ENCODE results near the gene FBLL1. TPM values are rescaled to one million over a fixed set of nuclear protein-coding genes. Genes with fewer than 3 reads are reported as not detected.

The FBLL1 gene
- total and polyA plus RNA-seq, 2 of the 4 experiments (the other 2 are of a cell fraction), result 0.18 to 0.29 TPM

DNA sequence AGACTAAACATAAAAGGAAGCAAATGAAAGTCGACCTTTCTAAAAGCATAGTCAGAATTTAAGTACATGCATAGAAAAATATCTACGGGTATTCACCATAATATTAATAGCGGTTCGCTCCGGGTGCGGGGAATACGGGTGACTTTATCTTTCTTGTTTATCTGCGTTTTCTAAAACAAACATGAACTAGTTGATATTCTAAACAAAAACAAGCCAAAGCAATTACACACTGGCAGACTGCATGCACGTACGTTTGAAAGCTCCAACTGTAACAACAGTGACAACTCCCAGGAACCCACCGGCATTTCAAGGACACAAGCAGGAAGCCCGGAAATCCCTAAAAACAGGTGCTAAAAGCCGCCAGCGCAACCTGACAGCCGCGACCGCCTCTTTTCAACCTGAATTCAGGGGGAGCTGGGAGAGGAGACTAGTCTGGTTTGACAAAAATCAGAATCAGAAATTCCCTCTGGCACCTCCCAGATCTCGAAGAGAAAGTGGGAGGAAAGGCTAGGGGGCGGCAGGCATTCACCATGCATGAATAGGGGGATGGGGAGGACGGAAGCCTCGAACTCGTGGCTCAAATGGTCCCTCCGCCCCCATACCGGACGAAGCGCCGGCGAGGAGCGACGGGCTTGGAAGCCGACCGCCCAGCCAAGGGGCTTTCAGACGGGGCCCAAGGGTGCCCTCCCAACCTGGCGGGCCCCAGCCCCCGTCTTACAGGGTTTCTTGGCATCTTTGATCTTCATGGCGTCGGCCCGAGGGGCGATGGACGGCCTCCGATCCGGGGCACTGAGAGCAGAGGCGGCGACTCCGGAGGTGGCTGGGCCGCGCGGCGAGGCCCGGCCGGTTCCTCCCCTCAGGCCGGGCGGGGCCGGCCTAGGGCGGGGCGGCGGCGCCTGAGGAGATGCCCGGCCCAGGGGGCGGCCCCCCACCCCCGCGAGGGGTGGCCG is 49.7 kb downstream of the FBLL1 start, which contains the start of gene PANK3:
TSS of gene PANK3 (minus strand) at position 831 of the 950 bp plus-strand sequence. CDS start at position 746, 85 bp downstream.
- peak within 1 kb of the TSS; percentile 82 for H3K9ac ChIP-seq (ENCODE audit: low read depth, low read length)
- peak within 1 kb of the TSS; percentile 92 for H3K14ac ChIP-seq (replicated peaks; ENCODE audit: low read depth, low read length)
- peak within 1 kb of the TSS; percentile 90 for H3K4ac ChIP-seq (ENCODE audit: low read depth, low read length)
- intact Hi-C loops (cut with micrococcal nuclease), result loop anchor here (1.0 to 10.0 kb wide), 2 partner anchors 310 to 1226 kb away; no protein-coding TSS in a partner anchor
- H3K56ac ChIP-seq (ENCODE audit: extremely low read depth, insufficient read depth, low read length), result peak within 1 kb of the TSS; percentile 88
- peak within 1 kb of the TSS; percentile 71 for H2BK120ac ChIP-seq (ENCODE audit: low read depth, low read length)
- CTCF ChIA-PET, result no interaction called here
- in situ Hi-C loops (cut with MboI; ENCODE audit: low sequenced_read_pairs), result no loop called here
- H3K4me1 ChIP-seq (ENCODE audit: control insufficient read depth, insufficient read depth, low read length), result no peaks in the 10 kb centered on the region
- H3K4me3 ChIP-seq (ENCODE audit: insufficient read depth, low read depth, low read length), result peak within 1 kb of the TSS; percentile 97
- no peaks in the 10 kb centered on the region for H3K27me3 ChIP-seq (ENCODE audit: control insufficient read depth, insufficient read depth, low read length)
- no peaks in the 10 kb centered on the region for H3K36me3 ChIP-seq (ENCODE audit: control insufficient read depth, insufficient read depth, low read length)
- DNase-seq (no peak), ATAC-seq (ENCODE audit: low read depth) (peak; percentile 88)
- peak within 1 kb of the TSS; percentile 91 for H2AFZ ChIP-seq (replicated peaks; ENCODE audit: low read length, poor library complexity)
- H3K9me3 ChIP-seq (ENCODE audit: control insufficient read depth, insufficient read depth, low read length), result no peaks in the 10 kb centered on the region
- H2BK15ac ChIP-seq (ENCODE audit: low read depth, low read length), result peak within 1 kb of the TSS; percentile 55; the same call in 1 of the 3 replicates
- H2BK20ac ChIP-seq (ENCODE audit: low read depth, low read length), result peak within 1 kb of the TSS; percentile 55; the same call in 1 of the 2 replicates
- dilution Hi-C loops (cut with HindIII; ENCODE audit: low sequenced_read_pairs, unreplicated experiment), result no loop called here
- BruUV-seq (replicated peaks), result no TSS peak
- peak within 1 kb of the TSS; percentile 93 for H2AK9ac ChIP-seq (replicated peaks; ENCODE audit: low read depth, low read length, poor library complexity)
- H3K9me1 ChIP-seq (ENCODE audit: insufficient read depth, low read length), result no peaks in the 10 kb centered on the region
- peak within 1 kb of the TSS; percentile 92 for H3K4me2 ChIP-seq (ENCODE audit: low read depth, low read length)
- H3K27ac ChIP-seq (ENCODE audit: insufficient read depth, low read length), result peak within 1 kb of the TSS; percentile 84
- H3K18ac ChIP-seq (ENCODE audit: low read depth, low read length), result peak within 1 kb of the TSS; percentile 87
- peak within 1 kb of the TSS; percentile 79 to 93 for H4K8ac ChIP-seq (ENCODE audit: low read depth in 2 of 2, low read length in 2 of 2)
- H2AK5ac ChIP-seq (ENCODE audit: low read depth, low read length), result peak within 1 kb of the TSS; percentile 41
- H4K20me1 ChIP-seq (ENCODE audit: insufficient read depth, low read length), result peaks cover 34% of the 10 kb centered on the region
- peak within 1 kb of the TSS; percentile 88 for H3K23ac ChIP-seq (ENCODE audit: low read depth, low read length)
- H4K91ac ChIP-seq (ENCODE audit: insufficient read depth, low read depth, low read length), result peak within 1 kb of the TSS; percentile 82
- peak within 1 kb of the TSS; percentile 93 for H4K5ac ChIP-seq (ENCODE audit: low read depth, low read length)
- 0% methylated on average over 13 of the region's 63 CpGs; no CpG with 5 or more reads in 1 of the 2 experiments for WGBS, 2 experiments (ENCODE audit: extremely low coverage in 2 of 2, insufficient read length in 1 of 2)
- peaks cover 0 to 14% of the 10 kb centered on the region in 2 experiments; a peak in 1 of 4 replicates for H3K79me1 ChIP-seq (ENCODE audit: low read depth in 1 of 2, low read length in 2 of 2)
- peak within 1 kb of the TSS; percentile 88 for H2BK5ac ChIP-seq (ENCODE audit: low read depth, low read length, poor library complexity, severe bottlenecking)
- POLR2A ChIA-PET (ENCODE audit: unreplicated experiment), result interaction anchor here (0.6 kb wide), 1 partner anchor 739 kb away, joined by 3 read pairs; no protein-coding TSS in a partner anchor
- TF ChIP-seq, protein P1, sequence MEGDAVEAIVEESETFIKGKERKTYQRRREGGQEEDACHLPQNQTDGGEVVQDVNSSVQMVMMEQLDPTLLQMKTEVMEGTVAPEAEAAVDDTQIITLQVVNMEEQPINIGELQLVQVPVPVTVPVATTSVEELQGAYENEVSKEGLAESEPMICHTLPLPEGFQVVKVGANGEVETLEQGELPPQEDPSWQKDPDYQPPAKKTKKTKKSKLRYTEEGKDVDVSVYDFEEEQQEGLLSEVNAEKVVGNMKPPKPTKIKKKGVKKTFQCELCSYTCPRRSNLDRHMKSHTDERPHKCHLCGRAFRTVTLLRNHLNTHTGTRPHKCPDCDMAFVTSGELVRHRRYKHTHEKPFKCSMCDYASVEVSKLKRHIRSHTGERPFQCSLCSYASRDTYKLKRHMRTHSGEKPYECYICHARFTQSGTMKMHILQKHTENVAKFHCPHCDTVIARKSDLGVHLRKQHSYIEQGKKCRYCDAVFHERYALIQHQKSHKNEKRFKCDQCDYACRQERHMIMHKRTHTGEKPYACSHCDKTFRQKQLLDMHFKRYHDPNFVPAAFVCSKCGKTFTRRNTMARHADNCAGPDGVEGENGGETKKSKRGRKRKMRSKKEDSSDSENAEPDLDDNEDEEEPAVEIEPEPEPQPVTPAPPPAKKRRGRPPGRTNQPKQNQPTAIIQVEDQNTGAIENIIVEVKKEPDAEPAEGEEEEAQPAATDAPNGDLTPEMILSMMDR (conservative IDR thresholded peaks at IDR 0.05; ENCODE audit: low read depth, low read length), result no peak
- TF ChIP-seq POLR2A (IDR thresholded peaks at IDR 0.05; ENCODE audit: low read depth, low read length), result peak; percentile 78
